Hepatocyte (in vitro differentiated cells): ENCODE results near the gene KIAA1217.

Experiments used
- EZH2 ChIP-seq: fragments of 200-600 bp; sonication (generic); IDR thresholded peaks from 2 replicates; pipeline ENCODE4 v1.6.1; 2016; ENCODE audit warnings: antibody characterized with exemption, mild to moderate bottlenecking, borderline replicate concordance
- EZH2phosphoT487 ChIP-seq: fragments of 200-600 bp; sonication (generic); IDR thresholded peaks from one replicate; pipeline ENCODE4 v1.6.1; 2018; ENCODE audit warnings: antibody characterized with exemption, mild to moderate bottlenecking, low read depth, moderate library complexity; ENCODE audit not compliant: unreplicated experiment, severe bottlenecking
- TF ChIP-seq, protein P1 (sequence below): fragments of 200-600 bp; sonication (generic); IDR thresholded peaks from 2 replicates; pipeline ENCODE4 v1.5.1; 2016; ENCODE audit warnings: antibody characterized with exemption, mild to moderate bottlenecking; ENCODE audit not compliant: poor library complexity

DNA sequence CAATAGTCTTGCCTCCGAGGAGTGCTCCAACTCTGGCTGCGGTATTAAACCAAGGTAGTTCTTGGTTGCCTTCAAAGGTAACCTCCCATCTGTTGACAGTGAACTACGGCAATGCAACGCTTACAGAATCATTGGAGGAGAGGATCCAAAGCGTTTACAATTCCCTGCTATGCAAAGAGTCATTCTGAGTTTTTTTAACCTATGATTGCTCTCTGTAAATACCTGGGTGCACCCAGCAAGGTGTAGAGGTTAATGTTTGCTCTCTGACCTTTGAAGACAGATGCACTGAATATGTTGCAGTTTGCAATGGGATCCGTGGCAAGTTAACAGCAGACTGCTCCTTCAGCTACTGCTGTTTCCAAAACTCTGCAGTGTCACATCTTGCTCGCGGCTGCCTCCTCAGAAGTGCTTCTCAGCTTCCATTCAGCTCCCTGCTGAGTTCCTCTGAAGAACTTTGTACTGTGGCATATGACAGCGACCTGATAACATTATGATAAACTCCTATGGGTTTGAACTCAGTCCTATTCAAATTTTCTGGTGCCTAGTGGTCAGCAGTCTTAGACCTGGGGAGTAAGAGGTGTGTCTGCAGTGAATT, 29.0 kb downstream of the KIAA1217 start:
- TF ChIP-seq, protein P1, sequence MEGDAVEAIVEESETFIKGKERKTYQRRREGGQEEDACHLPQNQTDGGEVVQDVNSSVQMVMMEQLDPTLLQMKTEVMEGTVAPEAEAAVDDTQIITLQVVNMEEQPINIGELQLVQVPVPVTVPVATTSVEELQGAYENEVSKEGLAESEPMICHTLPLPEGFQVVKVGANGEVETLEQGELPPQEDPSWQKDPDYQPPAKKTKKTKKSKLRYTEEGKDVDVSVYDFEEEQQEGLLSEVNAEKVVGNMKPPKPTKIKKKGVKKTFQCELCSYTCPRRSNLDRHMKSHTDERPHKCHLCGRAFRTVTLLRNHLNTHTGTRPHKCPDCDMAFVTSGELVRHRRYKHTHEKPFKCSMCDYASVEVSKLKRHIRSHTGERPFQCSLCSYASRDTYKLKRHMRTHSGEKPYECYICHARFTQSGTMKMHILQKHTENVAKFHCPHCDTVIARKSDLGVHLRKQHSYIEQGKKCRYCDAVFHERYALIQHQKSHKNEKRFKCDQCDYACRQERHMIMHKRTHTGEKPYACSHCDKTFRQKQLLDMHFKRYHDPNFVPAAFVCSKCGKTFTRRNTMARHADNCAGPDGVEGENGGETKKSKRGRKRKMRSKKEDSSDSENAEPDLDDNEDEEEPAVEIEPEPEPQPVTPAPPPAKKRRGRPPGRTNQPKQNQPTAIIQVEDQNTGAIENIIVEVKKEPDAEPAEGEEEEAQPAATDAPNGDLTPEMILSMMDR, result no peak
- no peak for TF ChIP-seq EZH2
- TF ChIP-seq EZH2phosphoT487, result no peak
